HepG2 (cell line): ENCODE measurements around the gene ABHD18. TPM values are rescaled to one million over a fixed set of nuclear protein-coding genes. Genes with fewer than 3 reads are reported as not detected.
A peak's percentile ranks its signal among the peaks of the same experiment; 100 is the strongest.

Source experiments
- HHEX ChIP-seq: IDR thresholded peaks from 2 replicates; pipeline ENCODE4 v1.6.1; 2016; ENCODE audit warnings: control low read depth
- HIC2 ChIP-seq: sonication (generic); formaldehyde crosslinking; IDR thresholded peaks from 2 replicates; pipeline ENCODE4 v1.9.0; 2022; ENCODE audit warnings: low read depth, missing genetic modification reagents
- HNF4A ChIP-seq: sonication (generic); formaldehyde crosslinking; IDR thresholded peaks from 2 replicates; pipeline ENCODE4 v1.4.0; 2020; ENCODE audit warnings: missing genetic modification reagents
- NCOR1 ChIP-seq: fragments of 200-600 bp; sonication (generic); IDR thresholded peaks from 2 replicates; pipeline ENCODE4 v1.7.0; 2017; ENCODE audit warnings: antibody characterized with exemption, low read length, borderline replicate concordance
- NFIB ChIP-seq: sonication (generic); formaldehyde crosslinking; IDR thresholded peaks from 2 replicates; pipeline ENCODE4 v1.9.0; 2021; ENCODE audit warnings: missing genetic modification reagents, mild to moderate bottlenecking, borderline replicate concordance
- PHB2 ChIP-seq: fragments of 450-650 bp; IDR thresholded peaks from 2 replicates; pipeline ENCODE4 v1.6.1; 2018; ENCODE audit not compliant: partially characterized antibody
- PITX1 ChIP-seq: sonication (generic); formaldehyde crosslinking; IDR thresholded peaks from 2 replicates; pipeline ENCODE4 v1.5.1; 2020; ENCODE audit warnings: mild to moderate bottlenecking, missing genetic modification reagents
- TOE1 ChIP-seq: sonication (generic); formaldehyde crosslinking; IDR thresholded peaks from 2 replicates; pipeline ENCODE4 v1.4.0; 2020; ENCODE audit warnings: mild to moderate bottlenecking, missing genetic modification reagents
- XRCC5 ChIP-seq: fragments of 200-400 bp; formaldehyde crosslinking; optimal IDR thresholded peaks from 2 replicates; pipeline ENCODE3; 2017; ENCODE audit warnings: mild to moderate bottlenecking, low read length
- ZBTB40 ChIP-seq, 2 experiments: fragments of 450-650 bp in 1 of 2; sonication (generic) in 1 of 2; formaldehyde crosslinking in 1 of 2; IDR thresholded peaks; 2 replicates each; pipeline versions ENCODE4 v1.6.1 to v1.8.0; 2016 to 2022; ENCODE audit warnings: antibody characterized with exemption in 1 of 2, mild to moderate bottlenecking in 1 of 2, missing genetic modification reagents in 1 of 2
- ZHX1 ChIP-seq: sonication (generic); formaldehyde crosslinking; IDR thresholded peaks from 2 replicates; pipeline ENCODE4 v1.8.1; 2022; ENCODE audit warnings: low read depth, mild to moderate bottlenecking, missing genetic modification reagents
- ZNF138 ChIP-seq: sonication (generic); formaldehyde crosslinking; IDR thresholded peaks from 2 replicates; pipeline ENCODE4 v1.5.0; 2020; ENCODE audit warnings: mild to moderate bottlenecking, low read depth, missing genetic modification reagents
- ZNF251 ChIP-seq: sonication (generic); formaldehyde crosslinking; IDR thresholded peaks from 2 replicates; pipeline ENCODE4 v1.9.0; 2021; ENCODE audit warnings: mild to moderate bottlenecking, missing genetic modification reagents
- ZNF816 ChIP-seq: sonication (generic); formaldehyde crosslinking; IDR thresholded peaks from 2 replicates; pipeline ENCODE4 v1.8.0; 2022; ENCODE audit warnings: missing genetic modification reagents, mild to moderate bottlenecking, borderline replicate concordance
- ZNF83 ChIP-seq: sonication (generic); formaldehyde crosslinking; IDR thresholded peaks from 2 replicates; pipeline ENCODE4 v1.4.0; 2020; ENCODE audit warnings: missing genetic modification reagents, mild to moderate bottlenecking, borderline replicate concordance
- polyA plus RNA-seq, 8 experiments: library from polyadenylated mRNA; depleted of rRNA in 3 of 8; stranded (reverse) in 7 of 8; unstranded in 1 of 8; fragments of >200 nt; fragmentation: Illumina TruSeq in 4 of 8; extraction: Trizol in 4 of 8; gene quantifications; 2 replicates each; pipeline versions ENCODE4 v1.2.1 to v1.2.3, GENCODE V29; 2011 to 2016; ENCODE audit warnings: low read depth in 4 of 8, missing spikeins in 1 of 8, mixed read lengths in 1 of 8; ENCODE audit not compliant: insufficient read depth in 1 of 8
- total RNA-seq, 5 experiments: library from RNA; depleted of rRNA; stranded (reverse); fragments of >200 nt; fragmentation: Illumina TruSeq; extraction: Trizol; gene quantifications; 2 replicates each; pipeline ENCODE4 v1.2.3, GENCODE V29; 2016; ENCODE audit warnings: low read depth in 1 of 5

ABHD18 gene
- total and polyA plus RNA-seq, 2 of the 13 experiments (the other 11 are each of a cell fraction or from before 2014, with no cell fraction given): 5.5 to 16.3 TPM

- TF ChIP-seq HIC2 (peak; percentile 74), HNF4A (CRISPR knock-in tag) (no peak; the same call in 1 of the 2 replicates), TOE1 (CRISPR knock-in tag) (no peak), ZHX1 (CRISPR knock-in tag) (peak; percentile 69; the same call in 1 of the 2 replicates), ZNF816 (CRISPR knock-in tag) (peak; percentile 84; the same call in 1 of the 2 replicates), NFIB (CRISPR knock-in tag) (no peak), ZNF138 (peak; percentile 59), ZNF251 (CRISPR knock-in tag) (no peak), NCOR1 (no peak), ZBTB40 (IDR thresholded peaks at IDR 0.05) (no peak), ZBTB40 (CRISPR knock-in tag; IDR thresholded peaks at IDR 0.05) (peak; percentile 81), PITX1 (CRISPR knock-in tag) (no peak), ZNF83 (0 out of 2 replicates have a peak, but pooled peaks have one; percentile 40), HHEX (CRISPR knock-in tag) (no peak), XRCC5 (peak; percentile 38), PHB2 (no peak)
Measured at GRCh38 chr4:128060699-128061565, 95.7 kb downstream of the ABHD18 start, which contains the start of gene LARP1B (continued).
